ENCODE data around the gene CSNK1D. TPM values are rescaled to one million over a fixed set of nuclear protein-coding genes. Genes with fewer than 3 reads are reported as not detected.
A peak's percentile ranks its signal among the peaks of the same experiment; 100 is the strongest.

The CSNK1D gene
- total and polyA plus RNA-seq, 2 donors (not counting 1 experiment from before 2014, with no cell fraction given), result 196 to 241 TPM

DNA sequence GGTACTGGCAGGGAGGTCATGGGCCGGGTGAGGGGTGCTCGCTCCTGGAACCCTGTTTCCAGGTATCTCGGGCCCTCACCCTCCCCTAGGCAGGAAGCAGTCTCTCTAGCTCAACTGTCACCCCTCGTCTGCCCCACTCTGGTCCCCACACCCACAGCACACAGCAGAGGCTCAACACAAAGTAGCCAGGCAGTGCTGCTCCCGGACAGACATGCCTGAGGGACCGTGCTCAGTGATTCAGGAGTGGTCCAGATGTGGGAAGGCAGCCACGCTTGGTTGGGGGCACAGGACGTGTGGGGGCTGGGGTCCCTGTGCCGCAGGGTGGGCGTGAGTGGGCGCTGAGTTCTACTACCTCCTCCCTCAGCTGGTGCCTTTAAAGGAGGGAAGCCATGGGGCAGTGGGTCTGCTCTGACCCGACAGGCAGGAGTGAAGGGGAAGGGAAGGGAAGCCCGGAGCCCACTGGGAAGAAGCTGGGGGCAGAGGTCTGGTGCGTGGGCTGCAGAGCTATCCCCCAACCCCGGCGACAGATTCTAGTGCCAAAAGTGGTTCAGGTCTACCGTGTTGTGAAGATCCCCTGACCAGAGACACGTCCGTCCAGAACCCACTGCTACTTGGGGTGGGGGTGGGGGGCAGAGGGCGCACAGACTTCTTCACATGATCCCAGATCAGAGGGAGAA is 32.9 kb downstream of the CSNK1D start:
- ChIA-PET POLR2A (interaction anchor here (0.5 to 1.7 kb wide), 2 partner anchors 51 to 214 kb away, joined by 3 read pairs; no protein-coding TSS in a partner anchor), CTCF (interaction anchor here (0.5 to 4.1 kb wide), 5 partner anchors 15 to 86 kb away, joined by 3 to 24 read pairs (median 12); no protein-coding TSS in a partner anchor)
- no peaks in the 10 kb centered on the region for H3K9me3 Mint-ChIP-seq (ENCODE audit: insufficient read depth)
- H3K27ac ChIP-seq (ENCODE audit: low read length in 2 of 2), result peak overlapping the region in 1 of 2 donors; percentile 62
- no peak overlapping the region for H2AFZ ChIP-seq (ENCODE audit: insufficient read depth, low read depth, low read length, poor library complexity, severe bottlenecking)
- H3K4me3 Mint-ChIP-seq, result no peak overlapping the region
- H3K4me3 ChIP-seq (ENCODE audit: control extremely low read depth in 1 of 5, extremely low read depth in 1 of 5, insufficient read depth in 1 of 5, low read depth in 2 of 5, low read length in 4 of 5), result no peak overlapping the region
- H3K4me2 ChIP-seq (replicated peaks; ENCODE audit: low read depth, low read length, poor library complexity, severe bottlenecking), result no peak overlapping the region
- H3K27me3 Mint-ChIP-seq, result no peaks in the 10 kb centered on the region
- DNase-seq (no peak), ATAC-seq (ENCODE audit: low read depth) (no peak)
- 80% methylated on average over 18 of the region's 20 CpGs for WGBS (ENCODE audit: insufficient coverage)
- peaks cover 47% of the 10 kb centered on the region for H3K4me1 Mint-ChIP-seq
- TF ChIP-seq CTCF (IDR thresholded peaks at IDR 0.05) (no peak), EZH2 (IDR thresholded peaks at IDR 0.05; ENCODE audit: borderline replicate concordance, insufficient read depth, low read depth, low read length, poor library complexity, severe bottlenecking) (no peak)
- peaks cover 14 to 43% of the 10 kb centered on the region in 2 donors for H3K4me1 ChIP-seq (ENCODE audit: control insufficient read depth in 2 of 2, insufficient read depth in 2 of 2, low read length in 2 of 2)
- H4K20me1 ChIP-seq (ENCODE audit: control insufficient read depth, insufficient read depth, low read length, poor library complexity, severe bottlenecking), result peaks cover 97% of the 10 kb centered on the region
- H3K27ac Mint-ChIP-seq, result peak overlapping the region; percentile 77
- peaks cover 0 to 4% (median 0%) of the 10 kb centered on the region in 3 donors for H3K9me3 ChIP-seq (ENCODE audit: control extremely low read depth in 1 of 3, control insufficient read depth in 2 of 3, insufficient read depth in 1 of 3, low read length in 2 of 3)
- peaks cover 47% of the 10 kb centered on the region for H3K79me2 ChIP-seq (ENCODE audit: control insufficient read depth, insufficient read depth, low read length)
- H3K9ac ChIP-seq (ENCODE audit: low read length), result no peak overlapping the region
- H3K36me3 ChIP-seq (replicated peaks in 1 of 2; ENCODE audit: control extremely low read depth in 1 of 2, control insufficient read depth in 1 of 2, extremely low read depth in 1 of 2, insufficient read depth in 2 of 2, low read length in 1 of 2), result peaks cover 0 to 42% of the 10 kb centered on the region in 2 experiments
- intact Hi-C loops (cut with micrococcal nuclease), result no loop called here
- H3K27me3 ChIP-seq (replicated peaks in 1 of 4; ENCODE audit: control extremely low read depth in 1 of 4, control insufficient read depth in 3 of 4, insufficient read depth in 4 of 4, low read length in 3 of 4), result no peaks in the 10 kb centered on the region

DNA sequence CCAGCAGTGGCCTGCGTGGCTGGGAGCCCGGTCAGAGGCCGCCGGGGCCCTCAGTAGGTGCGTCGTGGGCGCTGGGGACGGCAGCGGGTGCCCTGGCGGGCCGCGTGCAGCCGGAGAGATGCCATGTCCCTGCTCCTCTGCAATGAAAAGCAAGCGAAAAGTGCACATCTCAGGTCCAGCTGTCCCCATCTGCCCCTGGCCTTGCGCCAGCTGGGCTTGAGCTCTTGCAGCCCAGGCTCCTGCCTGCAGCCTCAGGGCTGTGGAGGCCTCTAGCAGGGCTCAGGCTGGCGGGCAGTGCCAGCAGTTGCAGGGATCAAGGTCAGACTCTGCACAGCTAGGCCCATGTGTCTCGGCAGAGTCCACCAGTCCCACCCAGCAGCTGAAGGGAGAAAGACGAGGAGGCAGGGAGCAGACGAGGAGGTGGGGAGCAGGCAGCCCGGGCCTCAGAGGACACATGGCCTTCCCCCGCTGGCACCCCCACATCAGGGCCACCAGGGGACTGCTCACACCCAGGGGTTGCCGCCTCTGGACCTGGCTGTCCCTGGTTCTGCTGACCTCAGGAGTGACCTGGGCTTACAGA is 33.5 kb downstream of the CSNK1D start:
- TF ChIP-seq CTCF (IDR thresholded peaks at IDR 0.05) (no peak), EZH2 (IDR thresholded peaks at IDR 0.05; ENCODE audit: borderline replicate concordance, insufficient read depth, low read depth, low read length, poor library complexity, severe bottlenecking) (no peak)
- Histone ChIP-seq H3K36me3 (replicated peaks in 1 of 2; ENCODE audit: control extremely low read depth in 1 of 2, control insufficient read depth in 1 of 2, extremely low read depth in 1 of 2, insufficient read depth in 2 of 2, low read length in 1 of 2) (peaks cover 0 to 37% of the 10 kb centered on the region in 2 experiments), H3K4me1 (ENCODE audit: control insufficient read depth in 2 of 2, insufficient read depth in 2 of 2, low read length in 2 of 2) (peaks cover 14 to 44% of the 10 kb centered on the region in 2 donors), H3K4me2 (replicated peaks; ENCODE audit: low read depth, low read length, poor library complexity, severe bottlenecking) (peak overlapping the region; percentile 1), H3K27ac (ENCODE audit: low read length in 2 of 2) (no peak overlapping the region), H2AFZ (ENCODE audit: insufficient read depth, low read depth, low read length, poor library complexity, severe bottlenecking) (no peak overlapping the region), H3K9ac (ENCODE audit: low read length) (no peak overlapping the region), H4K20me1 (ENCODE audit: control insufficient read depth, insufficient read depth, low read length, poor library complexity, severe bottlenecking) (peaks cover 97% of the 10 kb centered on the region), H3K9me3 (ENCODE audit: control extremely low read depth in 1 of 3, control insufficient read depth in 2 of 3, insufficient read depth in 1 of 3, low read length in 2 of 3) (peaks cover 0 to 4% (median 0%) of the 10 kb centered on the region in 3 donors), H3K79me2 (ENCODE audit: control insufficient read depth, insufficient read depth, low read length) (peaks cover 41% of the 10 kb centered on the region), H3K27me3 (replicated peaks in 1 of 4; ENCODE audit: control extremely low read depth in 1 of 4, control insufficient read depth in 3 of 4, insufficient read depth in 4 of 4, low read length in 3 of 4) (no peaks in the 10 kb centered on the region), H3K4me3 (ENCODE audit: control extremely low read depth in 1 of 5, extremely low read depth in 1 of 5, insufficient read depth in 1 of 5, low read depth in 2 of 5, low read length in 4 of 5) (no peak overlapping the region)
- intact Hi-C loops (cut with micrococcal nuclease), result no loop called here
- CTCF ChIA-PET, result interaction anchor here (0.8 to 0.9 kb wide), 2 partner anchors 34 to 86 kb away, joined by 3 read pairs; no protein-coding TSS in a partner anchor
- H3K4me1 Mint-ChIP-seq, result peaks cover 45% of the 10 kb centered on the region
- H3K27me3 Mint-ChIP-seq, result no peaks in the 10 kb centered on the region
- H3K4me3 Mint-ChIP-seq, result no peak overlapping the region
- 92% methylated on average over 22 of the region's 22 CpGs for WGBS (ENCODE audit: insufficient coverage)
- ATAC-seq (ENCODE audit: low read depth), result no peak
- no peak for DNase-seq
- POLR2A ChIA-PET, result no interaction called here
- no peaks in the 10 kb centered on the region for H3K9me3 Mint-ChIP-seq (ENCODE audit: insufficient read depth)
- no peak overlapping the region for H3K27ac Mint-ChIP-seq

All from B cell (primary cell).